HepG2 (cell line): Measurements from ENCODE around the gene FUBP3. TPM values are rescaled to one million over a fixed set of nuclear protein-coding genes. Genes with fewer than 3 reads are reported as not detected.

Experiments
- ATAC-seq: fragments of 200-7000 bp; cut with Tn5 transposase; 3 replicates; pipeline ENCODE4 v1.9.1; 2020; ENCODE audit warnings: mild to moderate bottlenecking, moderate library complexity
- BruUV-seq: library from RNA; stranded (reverse); fragments of 400-500 nt; replicated peaks from 2 replicates; lab custom pipeline; 2021; lab: Mats Ljungman, UMichigan
- CTCF ChIA-PET: fragments of 300-600 bp; formaldehyde crosslinking; extraction: SDS; loops from one replicate; lab custom pipeline; 2021; ENCODE audit warnings: low total read pairs, inconsistent platforms, low intra/inter-chr PET ratio; lab: Yijun Ruan, JAX
- POLR2A ChIA-PET: fragments of 350-600 bp; sonication (Branson Sonifier 250); formaldehyde crosslinking; loops from one replicate; lab custom pipeline; 2020; ENCODE audit warnings: antibody characterized with exemption, inconsistent platforms; lab: Yijun Ruan, JAX
- DNase-seq: peaks from one replicate; pipeline ENCODE4 v3.0.0-alpha.2; 2015; ENCODE audit warnings: low spot score
- FAIRE-seq: peaks from 3 replicates; lab custom pipeline; 2011; peaks lifted over from hg19 to GRCh38; lab: Jason Lieb, UNC
- H2AFZ ChIP-seq: one replicate; pipeline ENCODE4 v1.6.1; 2011; ENCODE audit warnings: low read length, inconsistent platforms
- H3K27ac ChIP-seq: fragments of 300-600 bp; 3 replicates; pipeline ENCODE4 v1.8.0; 2011; ENCODE audit warnings: mixed run types, mild to moderate bottlenecking, mixed read lengths, low read length, inconsistent platforms; ENCODE audit not compliant: insufficient read depth; ENCODE audit errors: extremely low read length
- H3K27me3 ChIP-seq, 2 experiments: fragments of 200-600 bp in 1 of 2; 2 replicates in 1 of 2; 3 replicates in 1 of 2; pipeline versions ENCODE4 v1.6.0 to v1.8.0; 2011; ENCODE audit warnings: low read length in 2 of 2, mild to moderate bottlenecking in 2 of 2, moderate library complexity in 2 of 2, inconsistent platforms in 1 of 2; ENCODE audit not compliant: insufficient read depth in 2 of 2, control insufficient read depth in 1 of 2
- H3K36me3 ChIP-seq, 2 experiments: fragments of 200-600 bp in 1 of 2; replicated peaks in 1 of 2; 2 replicates in 1 of 2; 3 replicates in 1 of 2; pipeline versions ENCODE4 v1.5.1 to v1.8.0; 2011; ENCODE audit warnings: low read length in 2 of 2, inconsistent platforms in 1 of 2; ENCODE audit not compliant: insufficient read depth in 2 of 2, control insufficient read depth in 1 of 2
- H3K4me1 ChIP-seq: 2 replicates; pipeline ENCODE4 v1.5.1; 2012; ENCODE audit warnings: low read length, inconsistent platforms; ENCODE audit not compliant: insufficient read depth
- H3K4me2 ChIP-seq: 2 replicates; pipeline ENCODE4 v1.6.0; 2011; ENCODE audit warnings: low read depth, low read length, inconsistent platforms
- H3K4me3 ChIP-seq, 3 experiments: fragments of 200-600 bp in 1 of 3; sonication (generic), shearing (Covaris generic) in 1 of 3; replicated peaks in 1 of 3; 2 replicates each; pipeline ENCODE4 v1.5.1; 2011 to 2016; ENCODE audit warnings: low read length in 3 of 3, inconsistent platforms in 2 of 3, low read depth in 2 of 3, mild to moderate bottlenecking in 2 of 3, control low read depth in 1 of 3, mixed read lengths in 1 of 3; ENCODE audit not compliant: insufficient read depth in 1 of 3
- H3K79me2 ChIP-seq: one replicate; pipeline ENCODE4 v1.6.1; 2011; ENCODE audit warnings: low read length, inconsistent platforms; ENCODE audit not compliant: insufficient read depth
- H3K9ac ChIP-seq: 2 replicates; pipeline ENCODE4 v1.6.0; 2011; ENCODE audit warnings: mild to moderate bottlenecking, low read depth, low read length, inconsistent platforms; ENCODE audit not compliant: insufficient read depth
- H3K9me3 ChIP-seq: 2 replicates; pipeline ENCODE4 v1.5.1; 2012; ENCODE audit warnings: mild to moderate bottlenecking, low read length
- H4K20me1 ChIP-seq: 2 replicates; pipeline ENCODE4 v1.6.0; 2011; ENCODE audit warnings: inconsistent platforms, mild to moderate bottlenecking, low read length, moderate library complexity; ENCODE audit not compliant: insufficient read depth
- CBX2 ChIP-seq, 2 experiments: fragments of 200-600 bp in 1 of 2; sonication (generic); formaldehyde crosslinking in 1 of 2; IDR thresholded peaks; 2 replicates each; pipeline versions ENCODE4 v1.7.0 to v1.8.1; 2018 to 2022; ENCODE audit warnings: low read depth in 2 of 2, low read length in 1 of 2, mild to moderate bottlenecking in 1 of 2, missing genetic modification reagents in 1 of 2
- HDAC6 ChIP-seq: fragments of 200-600 bp; sonication (generic); IDR thresholded peaks from 2 replicates; pipeline ENCODE4 v1.7.0; 2017; ENCODE audit warnings: mild to moderate bottlenecking, antibody characterized with exemption, low read length, low read depth
- MLLT10 ChIP-seq: sonication (generic); formaldehyde crosslinking; IDR thresholded peaks from 2 replicates; pipeline ENCODE4 v1.4.0; 2020; ENCODE audit warnings: missing genetic modification reagents
- NAIF1 ChIP-seq: sonication (generic); formaldehyde crosslinking; IDR thresholded peaks from 2 replicates; pipeline ENCODE4 v1.5.0; 2020; ENCODE audit warnings: mild to moderate bottlenecking, missing genetic modification reagents, borderline replicate concordance
- PREB ChIP-seq: sonication (generic); formaldehyde crosslinking; IDR thresholded peaks from 2 replicates; pipeline ENCODE4 v1.4.0; 2020; ENCODE audit warnings: missing genetic modification reagents
- TBX3 ChIP-seq: fragments of 450-650 bp; IDR thresholded peaks from 2 replicates; pipeline ENCODE4 v1.6.1; 2017; ENCODE audit warnings: antibody characterized with exemption, mild to moderate bottlenecking, inconsistent platforms, borderline replicate concordance
- ZBTB49 ChIP-seq: sonication (generic); formaldehyde crosslinking; IDR thresholded peaks from 2 replicates; pipeline ENCODE4 v1.4.0; 2020; ENCODE audit warnings: missing genetic modification reagents, borderline replicate concordance
- ZNF430 ChIP-seq: sonication (generic); formaldehyde crosslinking; IDR thresholded peaks from 2 replicates; pipeline ENCODE4 v1.9.0; 2021; ENCODE audit warnings: mild to moderate bottlenecking, missing genetic modification reagents
- ZNF549 ChIP-seq: sonication (generic); formaldehyde crosslinking; IDR thresholded peaks from 2 replicates; pipeline ENCODE4 v1.5.0; 2020; ENCODE audit warnings: missing genetic modification reagents
- ZNF567 ChIP-seq: sonication (generic); formaldehyde crosslinking; IDR thresholded peaks from 2 replicates; pipeline ENCODE4 v1.8.1; 2023; ENCODE audit warnings: mild to moderate bottlenecking, missing genetic modification reagents, borderline replicate concordance
- ZNF780A ChIP-seq: sonication (generic); formaldehyde crosslinking; IDR thresholded peaks from 2 replicates; pipeline ENCODE4 v1.8.0; 2022; ENCODE audit warnings: mild to moderate bottlenecking, missing genetic modification reagents, moderate library complexity
- WGBS: methylation state at CpG from one replicate; pipeline ENCODE4 v1.1.6; 2017; ENCODE audit warnings: low lambda C conversion rate; 5-methylcytosine and 5-hydroxymethylcytosine counted together
- in situ Hi-C: cut with HindIII; loops from 2 replicates; pipeline ENCODE4 v1.10.0; 2017; ENCODE audit warnings: low pct_unique_long_range_greater_than_20kb; ENCODE audit not compliant: extremely low pct_ligation_motif_present
- intact Hi-C: fragments of 100-400 bp; cut with micrococcal nuclease; formaldehyde crosslinking; loops from one replicate; pipeline ENCODE4 v1.10.0; 2022; ENCODE audit not compliant: unreplicated experiment
- polyA plus RNA-seq, 8 experiments: library from polyadenylated mRNA; depleted of rRNA in 3 of 8; stranded (reverse) in 7 of 8; unstranded in 1 of 8; fragments of >200 nt; fragmentation: Illumina TruSeq in 4 of 8; extraction: Trizol in 4 of 8; gene quantifications; 2 replicates each; pipeline versions ENCODE4 v1.2.1 to v1.2.3, GENCODE V29; 2011 to 2016; ENCODE audit warnings: low read depth in 4 of 8, missing spikeins in 1 of 8, mixed read lengths in 1 of 8; ENCODE audit not compliant: insufficient read depth in 1 of 8
- total RNA-seq, 5 experiments: library from RNA; depleted of rRNA; stranded (reverse); fragments of >200 nt; fragmentation: Illumina TruSeq; extraction: Trizol; gene quantifications; 2 replicates each; pipeline ENCODE4 v1.2.3, GENCODE V29; 2016; ENCODE audit warnings: low read depth in 1 of 5

FUBP3 gene
- total and polyA plus RNA-seq, 2 of the 13 experiments (the other 11 are each of a cell fraction or from before 2014, with no cell fraction given) = 28.7 to 40.0 TPM

GRCh38 chr9:130543368-130543767, 36.0 kb upstream of the FUBP3 start:
- H3K27me3 ChIP-seq = no peaks in the 10 kb centered on the region
- TF ChIP-seq ZBTB49 (CRISPR knock-in tag) (no peak), ZNF567 (CRISPR knock-in tag) (no peak), HDAC6 (no peak), ZNF430 (CRISPR knock-in tag) (no peak), ZNF549 (no peak), ZNF780A (CRISPR knock-in tag) (no peak), MLLT10 (CRISPR knock-in tag) (no peak), NAIF1 (no peak), CBX2 (IDR thresholded peaks at IDR 0.05; ENCODE audit: low read depth, low read length) (no peak), CBX2 (CRISPR knock-in tag; IDR thresholded peaks at IDR 0.05; ENCODE audit: low read depth) (no peak), PREB (CRISPR knock-in tag) (no peak), TBX3 (no peak)
- FAIRE-seq (no peak), ATAC-seq (no peak), DNase-seq (no peak)
- H2AFZ ChIP-seq = no peak overlapping the region
- H3K4me2 ChIP-seq = no peak overlapping the region
- H3K9me3 ChIP-seq = no peaks in the 10 kb centered on the region
- H3K27ac ChIP-seq = no peak overlapping the region
- no peaks in the 10 kb centered on the region for H3K36me3 ChIP-seq
- BruUV-seq = no TSS peak
- no peak overlapping the region for H3K4me3 ChIP-seq
- WGBS = 93% methylated on average over 8 of the region's 8 CpGs
- no peak overlapping the region for H3K9ac ChIP-seq
- in situ Hi-C loops = no loop called here
- CTCF ChIA-PET = no interaction called here
- intact Hi-C loops = no loop called here
- no peaks in the 10 kb centered on the region for H3K79me2 ChIP-seq
- H4K20me1 ChIP-seq = no peaks in the 10 kb centered on the region
- POLR2A ChIA-PET = no interaction called here
- peaks cover 29% of the 10 kb centered on the region for H3K4me1 ChIP-seq
